C4-2B (cell line): ENCODE measurements around the gene OR2B2.

ENCODE experiments used
- ZFX ChIP-seq: fragments of 450-650 bp; IDR thresholded peaks from 2 replicates; pipeline ENCODE4 v1.6.1; 2017
- TF ChIP-seq, protein P1 (sequence below): fragments of 450-650 bp; conservative IDR thresholded peaks from 2 replicates; pipeline ENCODE4 v1.5.1; 2017; ENCODE audit warnings: mild to moderate bottlenecking

DNA sequence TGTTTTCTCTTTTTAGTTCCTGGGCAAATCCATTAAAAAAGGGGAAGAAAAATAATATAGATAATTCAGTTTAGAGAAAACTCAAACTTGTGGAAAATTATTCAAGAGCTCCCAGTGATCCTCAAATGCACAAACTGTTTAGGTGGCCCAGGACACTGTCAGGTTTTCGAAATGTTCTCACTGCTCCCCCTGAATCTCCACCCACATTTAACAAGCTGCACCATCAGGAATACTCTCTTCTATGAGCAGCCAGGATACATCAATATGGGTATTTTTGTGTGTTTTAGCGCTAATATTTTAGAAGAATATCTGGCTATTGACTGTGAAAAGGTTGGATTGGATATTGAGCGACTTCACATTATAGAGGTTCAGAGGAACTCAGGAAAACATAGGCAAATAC, 43.9 kb downstream of the OR2B2 start:
- TF ChIP-seq, protein P1, sequence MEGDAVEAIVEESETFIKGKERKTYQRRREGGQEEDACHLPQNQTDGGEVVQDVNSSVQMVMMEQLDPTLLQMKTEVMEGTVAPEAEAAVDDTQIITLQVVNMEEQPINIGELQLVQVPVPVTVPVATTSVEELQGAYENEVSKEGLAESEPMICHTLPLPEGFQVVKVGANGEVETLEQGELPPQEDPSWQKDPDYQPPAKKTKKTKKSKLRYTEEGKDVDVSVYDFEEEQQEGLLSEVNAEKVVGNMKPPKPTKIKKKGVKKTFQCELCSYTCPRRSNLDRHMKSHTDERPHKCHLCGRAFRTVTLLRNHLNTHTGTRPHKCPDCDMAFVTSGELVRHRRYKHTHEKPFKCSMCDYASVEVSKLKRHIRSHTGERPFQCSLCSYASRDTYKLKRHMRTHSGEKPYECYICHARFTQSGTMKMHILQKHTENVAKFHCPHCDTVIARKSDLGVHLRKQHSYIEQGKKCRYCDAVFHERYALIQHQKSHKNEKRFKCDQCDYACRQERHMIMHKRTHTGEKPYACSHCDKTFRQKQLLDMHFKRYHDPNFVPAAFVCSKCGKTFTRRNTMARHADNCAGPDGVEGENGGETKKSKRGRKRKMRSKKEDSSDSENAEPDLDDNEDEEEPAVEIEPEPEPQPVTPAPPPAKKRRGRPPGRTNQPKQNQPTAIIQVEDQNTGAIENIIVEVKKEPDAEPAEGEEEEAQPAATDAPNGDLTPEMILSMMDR = no peak
- TF ChIP-seq ZFX = no peak
